Stimulated activated CD8-positive, alpha-beta memory T cell treated with anti-CD3 and anti-CD28 coated beads, Interleukin-15, amount 100 ng/mL, for 4 hours (primary cell): ENCODE measurements around the gene ACKR3.

Source experiments
- DNase-seq, 2 donors: peaks; one replicate each; pipeline ENCODE4 v3.0.0-alpha.2; 2020; ENCODE audit warnings: low read depth in 2 of 2

ACKR3 gene

GRCh38 chr2:236549165-236549564 is 20.5 kb upstream of the ACKR3 start:
- no peak for DNase-seq

- no peak for DNase-seq
Observed at GRCh38 chr2:236550290-236550689, 19.3 kb upstream of the ACKR3 start.

DNA sequence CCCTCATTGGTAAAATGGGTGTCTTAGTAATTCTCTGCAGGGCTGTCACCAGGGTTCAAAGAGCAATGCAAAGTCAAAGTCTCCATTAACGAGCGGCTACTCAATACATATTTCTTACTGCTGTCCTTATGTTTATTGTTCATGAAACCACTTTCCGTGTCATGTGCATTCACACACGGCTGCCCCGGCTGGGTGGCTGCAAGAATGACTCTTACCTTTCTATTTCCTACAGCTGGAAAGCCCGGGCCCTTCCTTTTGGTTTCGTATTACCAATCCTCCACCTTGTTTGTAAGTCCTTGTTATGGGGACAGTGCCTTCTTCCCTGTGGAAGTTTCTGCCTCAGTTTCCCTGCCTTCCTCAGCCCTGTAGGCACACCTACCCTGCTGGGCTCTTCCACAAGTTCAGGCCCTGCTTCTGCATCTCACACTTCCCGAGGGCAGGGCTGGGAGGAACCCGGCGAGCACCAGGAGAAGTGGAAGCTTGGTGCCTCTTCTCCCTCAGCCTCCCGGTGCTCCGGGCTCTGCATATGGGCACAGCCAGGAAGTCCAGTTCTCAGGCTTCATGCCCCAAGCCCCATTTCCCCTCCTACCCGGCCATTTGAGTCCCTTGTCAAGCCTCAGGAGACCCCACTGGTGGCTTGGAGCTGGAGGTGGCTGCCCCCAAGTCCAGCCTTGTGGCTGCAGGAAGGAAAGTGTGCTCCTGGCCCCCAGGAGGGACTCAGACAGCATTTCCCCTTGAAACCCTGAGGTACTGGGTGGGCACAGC is 18.7 kb upstream of the ACKR3 start:
- no peak for DNase-seq

- no peak for DNase-seq
Observed at GRCh38 chr2:236551471-236552211, 18.0 kb upstream of the ACKR3 start.

DNA sequence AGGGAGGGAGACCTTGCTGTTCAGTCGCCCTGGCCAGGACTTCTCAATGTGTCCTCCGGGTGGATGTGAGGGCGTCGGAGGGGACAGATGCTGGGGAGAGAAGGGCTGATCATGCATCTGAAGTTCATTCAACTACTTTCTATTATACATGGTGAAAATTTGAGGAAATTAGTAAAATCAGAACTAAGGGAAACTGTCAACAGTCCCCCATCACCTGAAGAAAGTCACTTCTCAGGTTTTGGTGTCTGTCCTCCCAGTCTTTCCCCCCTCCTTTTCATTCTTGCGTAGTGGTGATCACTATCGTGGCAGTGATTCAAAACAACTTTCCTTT is 17.4 kb upstream of the ACKR3 start:
- no peak for DNase-seq

- DNase-seq, result no peak
Observed at GRCh38 chr2:236552581-236553363, 16.9 kb upstream of the ACKR3 start.

DNA sequence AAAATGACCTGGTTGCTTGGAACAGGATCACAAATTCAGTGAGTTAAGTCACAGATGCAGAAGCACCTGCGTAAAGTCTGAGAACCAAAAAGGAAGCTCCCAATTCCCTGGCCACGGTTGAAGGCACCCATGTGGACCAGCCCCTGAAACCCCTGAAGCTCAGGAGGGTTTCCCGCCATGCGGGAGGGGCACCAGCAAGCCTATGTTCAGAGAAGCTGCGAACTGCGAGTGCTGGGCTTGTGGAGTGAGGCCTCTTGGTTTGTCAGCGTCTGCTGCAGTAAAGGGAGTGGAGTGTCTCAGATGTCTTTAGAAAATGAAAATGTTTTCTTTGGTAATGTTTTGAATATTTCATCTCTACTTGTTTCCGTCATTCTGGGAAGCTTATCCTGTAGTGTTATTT is 16.1 kb upstream of the ACKR3 start:
- DNase-seq, result no peak

DNA sequence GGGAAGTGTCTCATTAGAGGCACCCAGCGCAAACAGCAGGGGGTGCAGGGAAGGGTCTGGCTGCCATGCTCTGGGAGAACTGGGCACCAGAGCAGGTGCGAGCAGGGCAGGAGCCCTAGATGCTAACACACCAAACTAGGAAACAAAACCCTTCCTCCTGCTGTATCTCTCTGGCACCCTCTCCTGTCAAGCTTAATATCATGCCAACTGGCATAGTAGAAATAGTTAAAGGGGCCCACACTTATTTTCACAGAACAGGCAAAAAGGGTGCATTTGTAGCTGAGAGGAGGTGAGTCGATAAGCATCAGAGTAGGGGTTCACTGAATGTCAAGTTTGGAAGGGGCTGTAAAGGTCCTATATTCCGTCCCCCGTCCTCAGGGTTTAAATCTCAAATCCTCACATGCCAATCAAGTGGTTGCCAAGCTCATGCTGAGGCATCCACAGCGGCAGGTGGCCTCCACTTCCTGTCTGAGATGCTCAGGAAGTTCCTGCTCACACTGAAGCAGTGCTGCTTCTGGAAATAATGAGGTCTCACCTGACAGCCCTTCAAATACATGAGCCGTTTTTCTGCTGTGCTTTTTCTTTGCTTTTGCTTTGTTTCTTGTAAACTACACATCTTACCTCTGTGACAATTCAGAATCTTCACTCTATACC is 14.9 kb upstream of the ACKR3 start:
- DNase-seq, result no peak

GRCh38 chr2:236555481-236555880 is 14.1 kb upstream of the ACKR3 start:
- DNase-seq, result no peak

- DNase-seq, result no peak
Observed at GRCh38 chr2:236557306-236558030, 12.2 kb upstream of the ACKR3 start.

GRCh38 chr2:236558036-236558435 is 11.6 kb upstream of the ACKR3 start:
- DNase-seq, result no peak

- no peak for DNase-seq
Observed at GRCh38 chr2:236558993-236559978, 10.3 kb upstream of the ACKR3 start.

DNA sequence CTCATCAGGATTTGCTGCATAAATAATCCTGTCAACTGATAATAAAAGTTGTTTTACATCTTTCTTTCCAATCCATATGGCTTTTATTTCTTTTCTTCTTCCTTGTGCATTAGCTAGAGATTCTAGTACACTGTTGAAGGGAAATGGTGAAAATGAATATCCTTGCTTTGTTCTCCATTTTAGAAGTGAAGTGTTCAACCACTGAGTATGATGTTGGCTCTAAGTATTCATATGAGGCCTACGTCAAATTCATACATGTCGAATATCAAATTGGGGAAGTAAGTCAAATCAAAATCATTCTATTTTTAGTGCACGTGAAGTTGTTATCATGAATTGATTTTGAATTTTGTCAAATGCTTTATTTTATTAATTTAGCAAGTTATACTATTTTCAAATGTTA is 7.8 kb upstream of the ACKR3 start:
- no peak for DNase-seq

- DNase-seq, result no peak
Observed at GRCh38 chr2:236562434-236562833, 7.2 kb upstream of the ACKR3 start.

- DNase-seq, result no peak
Observed at GRCh38 chr2:236563953-236564352, 5.7 kb upstream of the ACKR3 start.

DNA sequence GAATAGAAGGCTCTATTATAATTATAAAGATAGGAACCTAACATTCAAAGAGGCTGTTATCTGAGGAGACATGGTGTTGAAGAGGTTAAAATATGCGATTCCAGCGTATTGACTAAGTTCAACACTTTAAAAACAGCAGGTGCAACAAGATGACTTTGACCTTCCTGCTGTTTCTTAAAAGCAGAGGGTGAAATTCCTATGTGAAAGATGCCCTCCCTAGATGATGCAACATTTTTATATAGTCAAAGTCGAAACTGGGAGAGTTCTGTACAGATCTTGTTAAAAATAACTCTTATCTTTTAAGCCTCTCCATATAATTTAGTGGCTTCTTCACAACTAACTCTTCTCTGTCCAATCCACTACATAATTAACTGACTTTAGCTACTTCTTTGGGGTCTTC is 4.4 kb upstream of the ACKR3 start:
- no peak for DNase-seq

GRCh38 chr2:236565879-236566402 is 3.7 kb upstream of the ACKR3 start:
- no peak for DNase-seq

DNA sequence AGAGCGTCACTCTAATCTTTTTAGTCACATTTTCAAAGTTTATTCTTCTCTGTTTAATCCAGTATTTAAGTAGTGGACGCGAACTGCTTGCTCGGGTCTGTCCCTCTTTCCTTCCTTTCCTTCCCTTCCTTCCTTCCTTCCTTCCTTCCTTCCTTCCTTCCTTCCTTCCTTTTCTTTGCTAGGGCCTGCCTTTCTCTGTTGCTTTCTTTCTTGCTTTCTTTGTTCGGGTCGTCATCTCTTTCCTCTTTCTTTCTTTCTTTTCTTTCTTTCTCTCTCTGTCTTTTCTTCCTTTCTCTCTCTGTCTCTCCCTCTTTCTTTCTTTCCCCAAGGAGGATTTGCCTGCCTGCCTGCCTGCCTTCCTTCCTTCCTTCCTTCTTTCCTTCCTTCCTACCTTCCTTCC is 3.0 kb upstream of the ACKR3 start:
- DNase-seq, result no peak

DNA sequence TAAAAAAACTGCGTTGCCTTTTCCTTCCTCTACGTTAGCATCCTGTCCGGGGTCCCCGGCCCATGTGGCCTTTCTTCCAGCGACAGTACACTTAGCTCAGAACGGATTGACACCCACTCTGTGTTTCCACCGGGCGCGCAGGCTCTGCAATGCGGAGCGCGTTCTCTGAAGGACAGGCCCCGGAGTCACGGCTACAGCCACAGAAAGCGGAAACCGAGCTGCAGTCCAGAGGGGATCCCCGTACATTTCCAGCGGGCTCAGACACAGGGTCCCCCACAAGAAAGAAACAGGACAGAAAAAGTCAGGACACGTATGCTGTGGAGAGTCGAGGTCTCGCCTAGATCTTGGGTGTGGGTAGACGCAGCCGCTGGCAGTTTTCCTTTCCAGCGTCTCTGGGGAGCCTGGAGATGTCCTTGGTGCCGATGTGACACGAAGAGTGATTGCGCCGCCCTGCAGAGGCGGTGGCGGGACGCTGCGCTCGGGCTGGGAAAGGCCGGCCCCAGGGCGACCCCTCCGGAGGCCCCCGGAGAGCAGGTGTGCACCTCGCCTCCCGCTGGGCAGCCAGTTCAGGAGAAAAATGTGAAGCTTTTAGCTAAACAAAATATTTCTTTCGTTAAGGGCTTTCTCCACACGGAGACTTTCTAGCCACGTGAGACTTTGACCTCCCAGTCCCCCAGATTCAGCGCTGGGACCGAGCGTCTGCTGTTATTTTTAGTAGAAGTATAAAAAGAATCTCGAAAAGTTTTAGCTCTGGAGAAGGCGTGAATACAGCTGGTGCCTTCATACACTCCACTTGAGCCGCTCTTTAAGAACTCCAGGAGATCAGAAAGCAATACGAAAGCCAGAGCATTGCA is 1.3 kb upstream of the ACKR3 start:
- no peak for DNase-seq
